MM.1S (cell line): ENCODE results near the gene LRCH1.

ENCODE experiments used
- DNase-seq: peaks from one replicate; pipeline ENCODE4 v3.0.0-alpha.2; 2015
- H2AFZ ChIP-seq: fragments of 300-600 bp; sonication (generic); 2 replicates; pipeline ENCODE4 v1.6.0; 2016; ENCODE audit warnings: antibody characterized with exemption, low read length
- H3F3A ChIP-seq: fragments of 300-600 bp; sonication (generic); 2 replicates; pipeline ENCODE4 v1.6.1; 2016; ENCODE audit warnings: mild to moderate bottlenecking, antibody characterized with exemption, low read length, moderate library complexity, mixed read lengths; ENCODE audit not compliant: insufficient read depth
- H3K27ac ChIP-seq: fragments of 300-600 bp; sonication (generic); 2 replicates; pipeline ENCODE4 v1.5.1; 2016; ENCODE audit warnings: mild to moderate bottlenecking, low read length
- H3K27me3 ChIP-seq: fragments of 300-600 bp; sonication (generic); replicated peaks from 2 replicates; pipeline ENCODE4 v1.6.0; 2016; ENCODE audit warnings: low read length; ENCODE audit not compliant: insufficient read depth
- H3K36me3 ChIP-seq: fragments of 300-600 bp; sonication (generic); replicated peaks from 2 replicates; pipeline ENCODE4 v1.6.1; 2016; ENCODE audit warnings: mild to moderate bottlenecking, low read length, mixed read lengths; ENCODE audit not compliant: insufficient read depth
- H3K4me1 ChIP-seq: fragments of 300-600 bp; sonication (generic); 2 replicates; pipeline ENCODE4 v1.6.1; 2016; ENCODE audit warnings: low read length, mixed read lengths
- H3K4me2 ChIP-seq: fragments of 300-600 bp; sonication (generic); 2 replicates; pipeline ENCODE4 v1.6.0; 2016; ENCODE audit warnings: low read depth, low read length
- H3K4me3 ChIP-seq: fragments of 300-600 bp; sonication (generic); 2 replicates; pipeline ENCODE4 v1.5.1; 2016; ENCODE audit warnings: low read length, mixed read lengths
- H3K79me2 ChIP-seq: fragments of 300-600 bp; sonication (generic); 2 replicates; pipeline ENCODE4 v1.6.1; 2016; ENCODE audit warnings: mixed run types, low read length, mixed read lengths
- H3K9ac ChIP-seq: fragments of 300-600 bp; sonication (generic); 2 replicates; pipeline ENCODE4 v1.6.1; 2016; ENCODE audit warnings: low read length, mixed read lengths
- H3K9me2 ChIP-seq: fragments of 300-600 bp; sonication (generic); replicated peaks from 2 replicates; pipeline ENCODE4 v1.6.1; 2016; ENCODE audit warnings: mild to moderate bottlenecking, low read length, mixed read lengths; ENCODE audit not compliant: insufficient read depth
- H3K9me3 ChIP-seq: fragments of 300-600 bp; sonication (generic); replicated peaks from 2 replicates; pipeline ENCODE4 v1.6.1; 2016; ENCODE audit warnings: mild to moderate bottlenecking, low read length, mixed read lengths; ENCODE audit not compliant: insufficient read depth
- H4K20me1 ChIP-seq: fragments of 300-600 bp; sonication (generic); 2 replicates; pipeline ENCODE4 v1.6.1; 2016; ENCODE audit warnings: mild to moderate bottlenecking, low read length, moderate library complexity, mixed read lengths; ENCODE audit not compliant: insufficient read depth
- EZH2 ChIP-seq: fragments of 300-600 bp; sonication (generic); optimal IDR thresholded peaks from 2 replicates; pipeline ENCODE3; 2017; ENCODE audit warnings: low read depth, mild to moderate bottlenecking, antibody characterized with exemption, low read length, mixed read lengths
- EZH2phosphoT487 ChIP-seq: fragments of 300-600 bp; sonication (generic); IDR thresholded peaks from 2 replicates; pipeline ENCODE4 v1.6.1; 2018; ENCODE audit warnings: antibody characterized with exemption, low read length
- TF ChIP-seq, protein P1 (sequence below): fragments of 300-600 bp; sonication (generic); IDR thresholded peaks from 2 replicates; pipeline ENCODE4 v1.5.1; 2016; ENCODE audit warnings: antibody characterized with exemption, low read length, mixed read lengths

Gene LRCH1

DNA sequence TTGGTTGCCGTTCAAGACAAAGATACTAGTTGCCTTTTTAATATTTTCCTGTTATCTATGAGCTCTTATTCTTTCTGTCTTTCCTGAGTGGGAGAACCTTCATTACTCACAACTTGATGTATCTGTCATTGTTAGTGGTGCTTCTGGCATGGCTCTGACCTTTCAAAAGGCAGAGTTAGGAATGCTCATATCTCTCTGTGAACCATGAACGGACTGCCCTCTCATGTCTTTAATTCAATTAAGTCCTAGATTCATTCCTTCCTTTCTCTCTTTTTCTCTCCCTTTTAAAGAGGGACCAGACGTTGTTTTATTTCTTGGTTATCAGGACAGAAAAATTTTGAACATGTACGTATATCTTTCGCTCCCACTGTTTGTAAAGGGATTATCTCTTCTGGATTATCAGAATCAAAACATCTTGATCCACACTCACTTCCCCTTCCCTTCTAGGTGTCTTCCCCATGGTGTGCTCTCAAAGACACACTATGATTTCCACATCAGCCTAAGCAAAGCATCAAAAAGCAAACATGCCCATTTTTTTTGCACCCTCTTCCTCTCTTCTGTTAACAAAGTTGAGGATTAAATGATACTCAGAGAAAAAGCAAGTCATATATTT, 90.3 kb downstream of the LRCH1 start:
- TF ChIP-seq EZH2 (no peak), EZH2phosphoT487 (no peak)
- TF ChIP-seq, protein P1, sequence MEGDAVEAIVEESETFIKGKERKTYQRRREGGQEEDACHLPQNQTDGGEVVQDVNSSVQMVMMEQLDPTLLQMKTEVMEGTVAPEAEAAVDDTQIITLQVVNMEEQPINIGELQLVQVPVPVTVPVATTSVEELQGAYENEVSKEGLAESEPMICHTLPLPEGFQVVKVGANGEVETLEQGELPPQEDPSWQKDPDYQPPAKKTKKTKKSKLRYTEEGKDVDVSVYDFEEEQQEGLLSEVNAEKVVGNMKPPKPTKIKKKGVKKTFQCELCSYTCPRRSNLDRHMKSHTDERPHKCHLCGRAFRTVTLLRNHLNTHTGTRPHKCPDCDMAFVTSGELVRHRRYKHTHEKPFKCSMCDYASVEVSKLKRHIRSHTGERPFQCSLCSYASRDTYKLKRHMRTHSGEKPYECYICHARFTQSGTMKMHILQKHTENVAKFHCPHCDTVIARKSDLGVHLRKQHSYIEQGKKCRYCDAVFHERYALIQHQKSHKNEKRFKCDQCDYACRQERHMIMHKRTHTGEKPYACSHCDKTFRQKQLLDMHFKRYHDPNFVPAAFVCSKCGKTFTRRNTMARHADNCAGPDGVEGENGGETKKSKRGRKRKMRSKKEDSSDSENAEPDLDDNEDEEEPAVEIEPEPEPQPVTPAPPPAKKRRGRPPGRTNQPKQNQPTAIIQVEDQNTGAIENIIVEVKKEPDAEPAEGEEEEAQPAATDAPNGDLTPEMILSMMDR: no peak
- H3K27ac ChIP-seq: no peak overlapping the region
- no peak for DNase-seq
- H3K79me2 ChIP-seq: peaks cover 30% of the 10 kb centered on the region
- no peaks in the 10 kb centered on the region for H3K27me3 ChIP-seq
- H3K9me3 ChIP-seq: no peaks in the 10 kb centered on the region
- no peaks in the 10 kb centered on the region for H3K4me1 ChIP-seq
- H3K9me2 ChIP-seq: no peaks in the 10 kb centered on the region
- no peak overlapping the region for H3K9ac ChIP-seq
- no peaks in the 10 kb centered on the region for H3K36me3 ChIP-seq
- H3K4me2 ChIP-seq: no peak overlapping the region
- H3F3A ChIP-seq: no peaks in the 10 kb centered on the region; the same call in 1 of the 2 replicates
- no peaks in the 10 kb centered on the region for H4K20me1 ChIP-seq
- no peak overlapping the region for H3K4me3 ChIP-seq
- H2AFZ ChIP-seq: no peak overlapping the region

DNA sequence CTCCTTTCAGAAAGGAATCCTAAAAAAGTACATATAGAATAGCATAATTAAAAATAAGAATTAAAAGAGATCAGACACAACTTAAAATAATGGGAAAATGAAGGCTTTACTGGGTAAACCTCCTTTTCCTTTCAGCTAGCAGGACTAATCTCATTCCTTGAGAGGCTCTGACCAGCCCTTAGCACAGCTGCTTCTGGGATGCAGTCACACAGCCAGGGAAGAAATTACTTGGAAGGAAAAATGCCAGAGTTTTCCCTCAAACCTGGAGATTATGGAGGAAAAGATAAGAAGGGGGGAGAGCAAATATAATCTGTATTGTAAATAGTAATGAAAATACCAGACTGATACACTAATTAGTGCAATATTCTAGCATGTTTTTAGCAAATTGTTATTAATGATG, 91.8 kb downstream of the LRCH1 start:
- DNase-seq: no peak
- Histone ChIP-seq H3K4me1 (no peaks in the 10 kb centered on the region), H3K27me3 (no peaks in the 10 kb centered on the region), H3K79me2 (peaks cover 42% of the 10 kb centered on the region), H3K9ac (no peak overlapping the region), H3K36me3 (no peaks in the 10 kb centered on the region), H4K20me1 (no peaks in the 10 kb centered on the region), H3K9me3 (no peaks in the 10 kb centered on the region), H3K4me3 (no peak overlapping the region), H3K4me2 (no peak overlapping the region), H3K9me2 (no peaks in the 10 kb centered on the region), H3F3A (no peaks in the 10 kb centered on the region), H3K27ac (no peak overlapping the region), H2AFZ (no peak overlapping the region)
- TF ChIP-seq EZH2phosphoT487: no peak

DNA sequence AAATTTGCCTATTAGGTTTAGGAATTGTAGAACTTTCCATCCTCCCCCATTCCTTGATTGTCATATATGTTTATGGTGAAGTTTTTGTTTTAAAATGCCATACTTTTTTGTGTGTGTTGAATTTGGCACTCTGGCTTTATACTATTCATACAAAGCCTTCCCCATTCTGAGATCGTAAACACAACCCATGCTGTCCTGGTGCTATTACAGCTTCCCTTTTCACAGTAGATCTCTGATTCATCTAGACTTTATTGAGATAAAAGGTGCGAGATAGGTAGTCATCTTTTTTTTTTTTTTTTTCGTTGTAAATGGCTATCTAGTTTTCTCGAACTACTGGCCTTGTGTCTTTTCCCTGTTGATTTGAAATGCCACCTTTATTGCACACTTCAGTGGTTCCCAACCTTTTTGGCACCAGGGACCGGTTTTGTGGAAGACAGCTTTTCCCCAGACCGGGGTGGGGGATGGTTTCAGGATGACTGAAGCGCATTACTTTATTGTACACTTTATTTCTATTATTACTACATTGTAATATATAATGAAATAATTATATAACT, 94.6 kb downstream of the LRCH1 start:
- no peak overlapping the region for H3K4me2 ChIP-seq
- no peaks in the 10 kb centered on the region for H3K36me3 ChIP-seq
- H3K9ac ChIP-seq: no peak overlapping the region
- TF ChIP-seq EZH2phosphoT487 (no peak), EZH2 (no peak)
- no peak overlapping the region for H3K4me3 ChIP-seq
- peaks cover 29% of the 10 kb centered on the region for H3K79me2 ChIP-seq
- no peaks in the 10 kb centered on the region for H3F3A ChIP-seq
- H2AFZ ChIP-seq: no peak overlapping the region
- no peak overlapping the region for H3K27ac ChIP-seq
- no peaks in the 10 kb centered on the region for H3K27me3 ChIP-seq
- H3K9me2 ChIP-seq: no peaks in the 10 kb centered on the region
- no peaks in the 10 kb centered on the region for H3K9me3 ChIP-seq
- H4K20me1 ChIP-seq: no peaks in the 10 kb centered on the region
- H3K4me1 ChIP-seq: peaks cover 3% of the 10 kb centered on the region; the same call in 1 of the 2 replicates
- no peak for DNase-seq

DNA sequence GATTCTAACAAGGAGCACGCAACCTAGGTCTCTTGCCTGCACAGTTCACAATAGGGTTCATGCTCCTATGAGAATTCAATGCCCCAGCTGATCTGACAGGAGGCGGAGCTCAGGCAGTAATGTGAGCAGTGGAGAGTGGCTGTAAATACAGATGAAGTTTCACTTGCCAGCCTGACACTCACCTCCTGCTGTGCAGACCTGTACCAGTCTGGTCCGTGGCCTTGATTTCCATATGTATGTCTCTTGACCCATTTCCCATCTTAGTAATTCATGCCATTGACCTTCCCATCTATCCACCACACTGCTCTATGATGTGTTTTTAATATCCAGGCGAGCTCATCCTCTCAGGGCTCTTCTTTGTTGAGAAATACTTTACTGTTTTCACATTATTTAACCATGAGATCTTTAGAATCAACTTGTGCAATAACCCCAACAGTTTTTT, 95.2 kb downstream of the LRCH1 start:
- no peak overlapping the region for H2AFZ ChIP-seq
- H3F3A ChIP-seq: no peaks in the 10 kb centered on the region
- H4K20me1 ChIP-seq: no peaks in the 10 kb centered on the region
- H3K27ac ChIP-seq: no peak overlapping the region
- TF ChIP-seq, protein P1: no peak
- no peak for TF ChIP-seq EZH2
- H3K9me3 ChIP-seq: no peaks in the 10 kb centered on the region
- no peak overlapping the region for H3K4me3 ChIP-seq
- peak overlapping the region; percentile 27; the same call in 1 of the 2 replicates for H3K4me2 ChIP-seq
- no peaks in the 10 kb centered on the region for H3K36me3 ChIP-seq
- H3K4me1 ChIP-seq: peaks cover 3% of the 10 kb centered on the region; the same call in 1 of the 2 replicates
- peaks cover 25% of the 10 kb centered on the region for H3K79me2 ChIP-seq
- no peak overlapping the region for H3K9ac ChIP-seq
- DNase-seq: peak; percentile 68
- no peaks in the 10 kb centered on the region for H3K9me2 ChIP-seq
- H3K27me3 ChIP-seq: no peaks in the 10 kb centered on the region
